Cardiac septum (tissue), 1 donor: ENCODE measurements around the gene KIF16B. TPM values are rescaled to one million over a fixed set of nuclear protein-coding genes. Genes with fewer than 3 reads are reported as not detected.
"Not testable (repeated sequence)": the region's sequence is repeated elsewhere in the genome, so short reads cannot be mapped to it uniquely, and the experiment has no call there.

ENCODE experiments used
- DNase-seq: peaks from one replicate; pipeline ENCODE4 v3.0.0-alpha.2; 2020; ENCODE audit warnings: low spot score
- intact Hi-C: fragments of 100-400 bp; cut with DNase I; formaldehyde crosslinking; loops from one replicate; pipeline ENCODE4 v1.14.0; 2022
- total RNA-seq: library from RNA; stranded (reverse); fragmentation: NEBNext Ultra II Directional; extraction: Animal tissue kit (Norgen Biotek cat#: 25700); gene quantifications from one replicate; pipeline ENCODE4 v1.2.1, GENCODE V29; 2021
- donor health status: DM: no; HTN: no; CAD: no.

Gene KIF16B
- total RNA-seq, 1 donor from 2014 or later = 19.7 TPM

DNA sequence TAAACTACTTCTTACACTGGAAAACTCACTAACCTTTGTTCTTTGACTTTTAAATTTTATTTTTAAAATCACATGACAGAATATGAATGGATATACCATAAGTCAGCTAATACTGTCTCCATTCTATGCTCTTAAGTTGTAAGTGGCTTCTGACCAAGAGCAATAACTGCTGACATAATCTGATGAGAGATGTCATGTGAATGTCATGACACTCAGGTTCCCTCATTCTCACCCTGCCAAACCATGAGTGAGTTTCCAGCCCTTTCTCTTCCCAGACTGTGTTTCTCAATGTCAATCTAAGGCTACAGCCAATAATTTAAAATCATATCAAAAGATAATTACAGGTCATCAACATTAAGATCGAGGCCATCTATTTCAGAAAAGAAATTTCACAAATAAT, 39.7 kb downstream of the KIF16B start:
- DNase-seq = no peak
- intact Hi-C loops = no loop called here

DNA sequence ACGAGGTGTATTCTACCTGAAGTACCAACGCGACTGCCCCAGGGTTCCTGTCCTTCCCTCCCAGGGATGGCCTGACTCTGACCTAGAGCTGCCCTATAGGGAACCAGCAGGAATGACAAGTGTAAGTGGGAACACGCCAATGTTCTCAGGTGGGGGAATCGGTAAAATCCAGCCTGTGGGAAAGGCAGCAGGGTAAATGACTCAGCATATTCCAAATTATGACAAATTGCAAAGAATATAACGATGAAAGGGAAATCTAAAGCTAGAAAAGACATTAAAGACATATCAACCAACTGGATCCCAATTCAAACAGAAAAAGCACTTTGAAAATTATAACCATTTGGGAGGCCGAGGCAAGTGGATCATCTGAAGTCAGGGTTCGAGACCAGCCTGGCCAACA, 41.8 kb downstream of the KIF16B start:
- DNase-seq = no peak
- intact Hi-C loops = no loop called here

DNA sequence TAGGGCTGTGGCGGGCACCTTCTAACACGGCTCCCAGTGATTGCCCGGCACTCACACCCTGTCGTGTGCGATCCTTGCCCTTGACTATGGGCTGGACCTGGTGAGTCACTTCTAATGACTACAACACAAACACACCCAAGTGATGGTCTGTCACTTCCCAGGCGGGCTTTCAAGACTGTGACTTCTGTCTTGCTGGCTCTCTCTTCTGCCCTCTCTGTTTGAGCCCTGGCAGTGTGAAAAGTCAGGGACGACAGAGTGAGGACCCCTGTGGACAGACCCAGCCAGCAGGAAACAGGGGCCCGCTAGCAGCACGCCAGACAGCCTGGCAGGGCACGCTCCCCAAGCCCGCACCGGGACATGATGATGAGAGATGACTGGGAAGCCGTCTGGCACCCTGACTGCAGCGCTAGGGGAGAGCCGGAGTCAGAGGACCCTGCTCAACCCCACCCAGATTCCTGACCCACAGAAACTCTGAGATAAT, 43.0 kb downstream of the KIF16B start:
- intact Hi-C loops = no loop called here
- no peak for DNase-seq

DNA sequence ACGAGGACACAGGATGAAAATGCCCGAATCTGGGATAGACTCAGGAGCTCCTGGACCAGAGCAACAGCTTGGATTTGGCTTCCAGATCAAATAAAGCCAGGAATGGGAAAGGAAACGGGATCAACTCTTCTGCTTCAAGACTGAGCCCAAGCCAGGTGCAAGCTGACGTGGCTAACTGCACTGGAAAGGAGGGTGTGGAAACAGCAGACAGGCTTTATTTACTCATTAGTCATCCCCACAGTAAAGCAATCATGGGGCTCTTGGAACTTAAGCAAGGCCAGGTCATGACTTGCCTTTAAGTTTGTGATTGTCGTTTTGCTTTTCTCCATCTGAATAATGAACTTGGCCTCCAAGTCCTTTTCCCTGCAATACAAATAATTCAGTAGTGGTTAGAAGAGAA, 45.2 kb downstream of the KIF16B start:
- DNase-seq = no peak
- intact Hi-C loops = no loop called here

DNA sequence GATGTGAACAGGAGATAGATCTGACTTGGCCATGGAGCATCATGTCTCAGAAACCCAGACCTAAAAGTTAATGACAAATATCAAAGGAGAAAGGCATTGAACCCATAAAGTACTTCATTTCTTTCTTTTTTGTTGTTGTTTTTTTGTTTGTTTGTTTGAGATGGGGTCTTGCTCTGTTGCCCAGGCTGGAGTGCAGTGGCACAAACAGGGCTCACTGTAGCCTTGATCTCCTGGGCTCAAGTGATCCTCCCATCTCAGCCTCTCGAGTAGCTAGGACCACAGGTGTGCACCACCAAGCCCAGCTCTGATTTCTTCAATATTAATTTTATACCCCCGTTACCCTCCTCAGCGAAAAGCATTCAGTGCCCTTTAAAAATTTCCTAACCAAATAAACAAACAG, 45.8 kb downstream of the KIF16B start:
- intact Hi-C loops = no loop called here

DNA sequence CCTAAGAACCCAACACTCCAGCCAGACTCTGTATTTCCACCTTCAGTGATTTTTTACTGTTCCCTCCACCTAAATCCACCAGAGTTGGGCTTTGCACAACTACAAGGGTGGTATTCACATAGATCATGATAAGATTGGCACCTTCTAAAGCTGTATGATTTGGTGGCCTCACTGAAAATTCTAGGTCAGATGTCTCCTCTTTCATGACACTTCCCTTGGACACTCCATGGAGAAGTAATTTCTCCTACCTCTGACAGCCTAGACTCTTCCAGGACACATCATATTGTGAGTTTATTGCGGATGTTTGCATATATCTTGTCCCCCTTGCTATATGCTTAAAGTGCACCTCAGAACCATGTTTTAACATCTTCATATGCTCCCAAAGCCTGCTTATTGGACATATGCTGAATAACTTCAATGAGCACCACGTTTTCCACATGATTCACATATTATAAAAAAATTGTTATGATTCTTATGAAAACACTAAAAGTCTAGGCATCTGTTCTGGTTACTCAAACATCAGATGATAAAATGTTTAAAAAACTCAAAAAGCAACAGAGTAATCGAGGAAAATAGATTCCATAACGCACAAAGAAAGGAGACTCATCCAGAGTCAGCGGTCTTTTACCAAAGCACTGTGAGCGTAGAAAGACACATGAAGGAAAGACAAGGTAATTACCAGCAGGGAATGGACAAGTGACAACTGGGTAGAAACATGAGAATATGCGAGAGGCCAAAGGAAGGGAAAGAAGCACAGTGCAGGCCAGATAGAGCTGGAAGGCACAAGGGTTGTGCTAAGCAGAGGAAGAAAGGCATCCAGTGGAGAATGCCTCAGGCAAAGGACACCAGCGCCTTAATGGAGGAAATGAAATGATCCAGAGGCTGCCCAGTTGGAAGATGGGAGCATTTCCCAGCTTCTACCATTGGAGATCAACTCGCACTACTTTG, 46.5 kb downstream of the KIF16B start:
- intact Hi-C loops = no loop called here
- DNase-seq = no peak

More for the DNA sequence above, 45.8 kb downstream of the KIF16B start:
- no peak for DNase-seq

DNA sequence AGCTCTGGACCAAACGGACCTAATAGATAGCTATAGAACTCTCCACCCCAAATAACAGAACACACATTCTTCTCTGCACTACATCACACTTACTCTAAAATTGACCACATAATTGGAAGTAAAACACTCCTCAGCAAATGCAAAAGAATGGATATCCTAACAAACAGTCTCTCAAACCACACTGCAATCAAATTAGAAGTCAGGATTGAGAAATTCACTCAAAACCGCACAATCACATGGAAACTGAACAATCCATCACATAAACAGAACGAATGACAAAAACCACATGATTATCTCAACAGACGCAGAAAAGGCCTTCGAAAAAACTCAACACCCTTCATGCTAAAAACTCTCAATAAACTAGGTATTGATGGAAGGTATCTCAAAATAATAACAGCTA, 50.6 kb downstream of the KIF16B start:
- intact Hi-C loops, DNase-seq: not testable (repeated sequence)

DNA sequence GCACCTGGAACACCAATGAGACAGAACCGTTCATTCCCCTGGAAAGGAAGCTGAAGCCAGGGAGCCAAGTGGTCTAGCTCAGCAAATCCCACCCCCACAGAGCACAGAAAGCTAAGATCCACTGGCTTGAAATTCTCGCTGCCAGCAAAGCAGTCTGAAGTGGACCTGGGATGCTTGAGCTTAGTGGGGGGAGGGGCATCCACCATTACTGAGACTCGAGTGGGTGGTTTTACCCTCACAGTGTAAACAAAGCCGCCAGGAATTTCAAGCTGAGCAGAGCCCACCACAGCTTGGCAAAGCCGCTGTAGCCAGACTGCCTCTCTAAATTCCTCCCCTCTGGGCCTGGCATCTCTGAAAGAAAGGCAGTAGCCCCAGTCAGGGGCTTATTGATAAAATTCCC, 53.1 kb downstream of the KIF16B start:
- no peak for DNase-seq
- intact Hi-C loops = no loop called here

DNA sequence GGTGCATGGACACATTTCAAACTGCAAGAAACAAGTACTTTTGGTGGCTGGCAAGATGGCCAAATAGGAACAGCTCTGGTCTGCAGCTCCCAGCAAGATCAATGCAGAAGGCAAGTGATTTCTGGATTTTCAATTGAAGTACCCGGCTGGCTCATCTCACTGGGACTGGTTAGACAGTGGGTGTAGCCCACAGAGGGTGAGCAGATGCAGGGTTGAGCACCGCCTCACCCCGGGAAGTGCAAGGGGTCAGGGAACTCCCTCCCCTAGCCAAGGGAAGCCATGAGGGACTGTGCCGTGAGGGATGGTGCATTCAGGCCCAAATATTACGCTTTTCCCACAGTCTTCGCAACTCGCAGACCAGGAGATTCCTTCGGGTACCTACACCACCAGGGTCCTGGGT, 53.6 kb downstream of the KIF16B start:
- intact Hi-C loops = loop anchor here (5.0 kb wide), 1 partner anchor 243 kb away; no protein-coding TSS in a partner anchor
- not testable (repeated sequence) for DNase-seq

DNA sequence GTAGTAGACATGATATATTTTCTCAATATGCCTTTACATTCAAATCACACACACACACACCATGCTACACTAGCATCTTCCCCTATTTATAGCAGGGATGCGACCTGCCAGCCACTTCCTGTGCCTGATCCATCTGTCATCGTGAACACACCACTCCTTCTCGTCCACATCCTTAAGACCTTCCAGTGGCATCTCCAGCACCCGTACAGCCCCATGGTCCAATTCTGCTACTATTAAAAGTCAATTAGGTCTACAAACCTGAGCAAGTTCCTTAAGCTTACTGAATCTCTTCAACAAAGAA, 54.5 kb downstream of the KIF16B start:
- DNase-seq = no peak
- intact Hi-C loops = loop anchor here (5.0 kb wide), 1 partner anchor 244 kb away; no protein-coding TSS in a partner anchor

DNA sequence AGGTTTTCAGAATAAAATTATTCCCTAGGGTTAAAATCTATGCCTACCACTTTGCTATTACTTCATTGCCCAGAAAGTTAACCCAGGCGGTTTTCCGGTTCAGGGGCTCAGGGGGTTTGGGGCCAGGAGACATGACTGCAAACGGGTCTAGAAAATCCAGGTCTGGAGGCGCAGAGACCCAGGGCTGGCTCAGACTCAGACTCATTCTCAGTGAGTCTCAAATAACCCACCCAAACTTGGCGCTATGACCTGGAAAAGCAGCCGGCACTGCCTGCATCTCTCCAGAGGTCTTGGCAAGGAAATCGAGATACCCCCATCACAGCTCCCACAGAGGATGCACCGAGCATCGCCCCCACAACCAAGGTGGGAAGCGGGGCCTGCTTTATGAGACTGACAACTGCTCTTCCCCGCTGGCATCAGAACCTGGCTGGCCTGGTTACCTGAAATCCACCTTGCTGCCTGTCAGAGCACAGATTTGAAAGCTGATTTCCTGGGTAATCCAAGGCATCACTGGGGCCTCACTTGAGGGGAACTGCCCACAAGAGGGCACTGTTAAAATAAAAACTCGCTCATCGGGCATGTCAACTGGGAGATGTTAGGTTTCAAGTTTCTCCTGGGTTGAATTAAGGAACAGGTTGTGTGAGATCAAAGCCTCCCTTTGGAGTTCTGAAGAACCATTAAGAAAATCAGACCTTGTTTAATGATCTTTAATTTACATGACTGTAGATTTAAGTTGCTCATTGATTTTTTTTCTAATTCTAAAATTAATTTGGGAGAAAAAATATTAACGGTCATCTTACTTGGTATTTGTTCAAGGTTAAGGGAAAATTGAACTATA, 55.1 kb downstream of the KIF16B start:
- intact Hi-C loops = loop anchor here (5.0 kb wide), 1 partner anchor 244 kb away; no protein-coding TSS in a partner anchor
- no peak for DNase-seq

DNA sequence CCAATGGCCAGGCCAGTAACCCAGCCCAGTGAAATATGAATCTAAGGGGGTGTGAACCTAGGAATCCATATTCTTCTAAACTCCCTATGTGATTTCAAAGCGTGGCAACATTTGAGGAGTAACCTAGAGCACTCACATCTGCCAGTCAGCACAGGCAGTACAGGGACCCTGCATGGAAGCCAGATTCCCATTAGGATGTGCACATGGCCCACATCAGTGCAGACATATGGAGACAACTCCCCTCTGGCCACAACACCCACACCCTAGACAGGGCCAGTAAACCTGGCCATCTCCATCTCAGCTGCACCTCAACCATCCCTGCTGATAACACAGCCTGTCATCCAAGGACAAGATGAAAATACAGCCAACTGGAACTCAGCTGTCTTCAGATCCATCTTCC, 56.5 kb downstream of the KIF16B start:
- DNase-seq = no peak
- intact Hi-C loops = loop anchor here (5.0 kb wide), 1 partner anchor 246 kb away; no protein-coding TSS in a partner anchor

DNA sequence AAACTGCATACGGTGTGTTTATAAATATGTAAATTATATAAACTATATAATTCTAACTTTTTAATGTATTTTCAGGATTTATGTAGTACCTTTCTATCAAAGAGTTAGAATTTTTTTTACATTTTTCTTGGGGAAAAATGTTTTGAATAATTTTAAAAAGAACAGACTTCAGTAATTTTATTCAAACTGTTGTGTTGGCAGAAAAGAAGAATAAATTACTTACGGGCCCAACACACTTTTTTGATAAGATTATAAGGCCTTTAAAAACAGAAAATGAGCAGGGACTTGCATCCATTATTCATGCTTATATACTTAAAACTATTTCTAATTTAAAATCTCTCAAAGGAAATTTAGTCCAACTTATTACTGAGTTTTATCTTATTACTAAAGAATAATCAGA, 58.2 kb downstream of the KIF16B start:
- no peak for DNase-seq
- intact Hi-C loops = loop anchor here (5.0 kb wide), 1 partner anchor 247 kb away; no protein-coding TSS in a partner anchor

DNA sequence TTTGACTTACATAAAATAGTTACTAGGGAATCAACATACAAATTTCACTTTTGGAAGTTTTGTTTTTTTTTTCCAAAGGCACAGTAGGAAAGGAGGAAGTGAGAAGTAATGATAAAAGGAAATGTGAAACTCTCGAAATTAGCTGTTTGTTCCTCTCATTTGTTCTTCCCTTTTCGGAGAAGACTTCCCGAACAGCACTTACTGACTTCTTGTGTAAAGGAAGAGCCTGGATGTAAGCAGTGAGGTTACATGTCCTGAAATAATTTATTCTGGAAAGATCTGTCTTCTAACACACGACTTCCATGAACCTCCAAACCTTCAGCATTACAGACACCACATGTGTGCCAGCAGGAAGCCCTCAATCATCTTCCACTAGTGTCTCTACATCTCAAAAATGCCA, 59.1 kb downstream of the KIF16B start:
- intact Hi-C loops = no loop called here

DNA sequence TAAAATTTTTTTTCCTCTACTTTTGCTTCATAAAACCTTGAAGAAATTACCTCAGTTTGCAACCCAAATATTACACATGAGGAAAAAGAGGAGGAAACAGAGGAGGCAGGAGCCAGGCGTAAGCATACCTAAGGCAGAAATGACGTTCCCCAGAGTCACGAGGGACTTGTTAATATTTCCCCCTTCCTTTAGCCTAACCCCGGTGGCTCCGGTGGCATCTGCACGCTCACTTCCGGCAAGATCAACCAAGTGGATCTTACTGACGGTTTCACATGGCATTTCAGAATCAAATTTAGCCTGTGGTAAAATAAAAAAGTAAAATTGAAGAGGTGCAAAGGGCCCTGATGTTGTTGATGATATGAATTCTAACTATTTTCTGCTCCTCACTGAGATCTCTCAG, 67.4 kb downstream of the KIF16B start:
- intact Hi-C loops = no loop called here

More for the DNA sequence above, 59.1 kb downstream of the KIF16B start:
- no peak for DNase-seq

DNA sequence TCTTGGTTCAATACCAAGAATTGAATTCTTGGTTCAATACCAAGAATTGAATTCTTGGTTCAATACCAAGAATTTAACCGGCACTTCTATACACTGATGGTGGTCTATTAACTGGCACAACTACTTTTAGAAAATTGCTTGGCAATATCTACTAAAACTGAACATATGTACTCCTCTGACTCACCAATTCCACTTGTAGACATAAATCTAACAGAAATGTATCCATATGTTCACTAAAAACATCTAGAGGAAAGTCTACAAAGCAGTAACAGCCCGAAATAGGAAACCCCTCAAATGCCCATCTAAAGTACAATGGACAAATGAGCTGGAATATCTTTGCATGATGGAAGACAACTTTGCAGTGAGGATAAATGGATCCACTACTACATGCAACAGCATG, 71.9 kb downstream of the KIF16B start:
- DNase-seq = no peak

More for the DNA sequence above, 67.4 kb downstream of the KIF16B start:
- DNase-seq = no peak

DNA sequence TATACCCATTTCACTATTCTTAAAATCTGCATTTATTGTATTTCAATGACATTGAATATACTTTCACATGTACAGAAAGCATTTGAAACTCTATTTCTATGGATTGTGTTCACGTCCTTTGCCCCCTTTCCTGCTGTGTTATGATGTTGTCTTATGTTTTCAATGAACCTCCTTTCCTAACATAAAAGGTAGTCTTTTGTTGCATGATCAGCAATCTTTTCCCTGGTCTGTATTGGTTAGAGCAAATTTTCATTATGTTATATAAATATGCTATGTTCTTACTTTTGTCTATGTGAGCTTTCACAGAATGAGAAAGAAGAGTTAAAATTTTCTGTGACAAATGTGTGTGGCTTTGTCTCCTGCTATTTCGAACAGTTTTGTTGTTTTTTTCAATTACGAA, 73.1 kb downstream of the KIF16B start:
- DNase-seq = no peak
- intact Hi-C loops = no loop called here

More for the DNA sequence above, 71.9 kb downstream of the KIF16B start:
- intact Hi-C loops = no loop called here

DNA sequence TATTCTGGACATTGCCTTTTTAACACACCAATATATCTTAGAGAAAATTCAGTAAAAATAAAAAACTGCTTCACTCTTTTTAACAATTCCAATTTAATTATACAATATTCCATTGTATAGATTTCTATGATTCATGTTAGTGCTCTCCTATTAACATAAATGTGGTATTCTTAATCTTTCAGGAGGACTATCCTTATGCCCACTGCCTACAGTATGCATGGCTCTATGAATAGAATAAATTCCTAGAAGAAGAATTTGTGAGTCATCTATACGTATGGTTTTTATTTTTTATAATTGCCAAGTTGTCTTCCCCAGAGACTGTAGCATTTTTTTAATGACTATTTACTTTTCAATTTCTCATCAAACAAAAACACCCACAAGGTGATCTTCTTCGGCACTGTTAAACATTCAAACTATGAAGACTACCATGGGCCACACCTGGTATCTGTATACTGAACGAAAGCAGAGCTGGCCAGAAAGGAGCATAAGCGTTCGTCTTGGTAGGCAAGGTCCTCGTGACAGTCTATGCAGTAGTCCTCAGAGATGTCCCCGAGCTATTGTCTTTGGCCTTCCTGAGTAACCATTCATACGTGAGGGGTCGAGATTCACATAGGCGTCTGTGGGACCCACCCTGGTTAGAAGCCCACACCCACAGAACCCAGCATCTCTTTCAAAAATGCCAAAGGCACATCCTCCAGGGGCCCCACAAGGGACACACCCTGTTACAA, 74.6 kb downstream of the KIF16B start:
- DNase-seq = no peak
- intact Hi-C loops = no loop called here

DNA sequence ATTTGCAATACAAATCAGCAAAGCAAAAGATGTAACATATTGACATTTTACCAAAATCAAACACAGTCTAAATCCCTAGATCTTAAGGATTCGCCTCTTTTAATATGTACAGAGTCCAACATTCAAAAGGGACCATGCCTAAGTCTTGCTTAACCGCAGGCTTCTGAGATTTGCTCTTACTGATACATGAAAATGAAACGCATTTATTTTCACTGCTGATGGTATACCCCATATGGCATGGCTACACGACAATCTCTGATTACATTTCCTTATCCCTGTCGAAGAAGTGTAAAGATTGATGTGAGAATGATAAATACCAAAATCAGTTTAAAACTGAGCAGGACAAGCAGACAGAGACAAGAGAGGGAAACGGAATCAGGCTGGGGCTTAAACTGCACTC, 75.4 kb downstream of the KIF16B start:
- DNase-seq = no peak
- intact Hi-C loops = no loop called here

DNA sequence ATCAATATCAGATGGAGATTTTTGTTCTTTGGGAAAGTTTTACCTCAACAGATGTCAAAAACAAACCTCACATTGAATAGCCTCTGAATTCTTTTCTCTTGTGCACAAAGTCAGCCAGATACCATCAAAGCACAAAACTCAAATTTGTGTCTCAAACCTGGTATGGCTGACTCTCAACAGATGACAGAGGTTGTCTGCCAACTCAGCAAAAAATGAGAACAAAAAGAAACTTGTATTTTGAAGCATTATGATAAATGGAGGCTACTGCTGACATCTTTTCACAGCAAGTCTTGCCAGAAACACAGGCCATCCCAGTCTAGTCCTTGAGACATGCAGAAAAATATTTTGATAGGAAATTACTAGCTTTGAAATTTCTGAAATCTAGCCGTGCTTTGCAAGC, 79.8 kb downstream of the KIF16B start:
- intact Hi-C loops = no loop called here
- no peak for DNase-seq
